Stimulated activated CD8-positive, alpha-beta memory T cell treated with anti-CD3 and anti-CD28 coated beads, Interleukin-2, amount 100 ng/mL, for 1 hour (primary cell): ENCODE results near the gene WDR43.
"Not testable (repeated sequence)": the region's sequence is repeated elsewhere in the genome, so short reads cannot be mapped to it uniquely, and the experiment has no call there.

Experiments used
- DNase-seq, 2 donors: peaks; one replicate each; pipeline ENCODE4 v3.0.0-alpha.2; 2020; ENCODE audit warnings: low read depth in 2 of 2

The WDR43 gene

DNA sequence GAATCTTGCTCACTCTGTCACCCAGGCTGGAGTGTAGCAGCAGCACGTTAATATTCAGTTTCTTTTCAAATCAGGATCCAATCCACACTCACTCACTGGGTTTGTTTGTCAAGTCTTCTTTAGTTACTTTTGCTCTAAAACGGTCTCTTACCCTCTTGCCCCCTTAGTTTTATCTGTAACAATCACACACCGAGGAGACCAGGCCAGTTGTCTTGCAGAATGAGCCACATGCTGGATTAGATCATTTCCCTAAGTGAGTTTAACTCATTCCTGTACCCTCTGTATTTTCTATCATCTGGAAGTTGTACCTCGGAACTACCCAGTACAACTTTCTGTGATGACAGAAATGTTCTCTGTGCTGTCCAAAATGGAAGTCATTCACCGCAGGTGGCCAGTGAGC is 65.9 kb downstream of the WDR43 start:
- DNase-seq = no peak

DNA sequence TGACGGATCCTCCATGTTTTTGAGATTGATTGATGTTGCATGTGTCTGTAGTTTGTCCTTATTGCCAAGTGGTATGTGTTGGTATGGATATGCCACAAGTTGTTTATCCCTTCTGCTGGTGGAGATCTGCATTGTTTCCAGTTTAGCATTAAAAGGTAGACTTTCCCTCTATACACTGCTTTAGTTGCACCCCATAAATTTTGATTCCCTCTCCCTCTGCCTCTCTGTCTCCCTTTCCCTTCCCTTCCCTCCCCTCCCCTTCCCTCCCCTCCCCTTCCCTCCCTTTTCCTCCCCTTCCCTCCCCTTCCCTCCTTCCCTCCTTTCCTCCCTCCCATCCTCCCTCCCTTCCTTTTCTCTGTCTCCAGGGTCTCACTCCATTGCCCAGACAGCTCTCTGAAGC is 68.0 kb downstream of the WDR43 start:
- DNase-seq = no peak

DNA sequence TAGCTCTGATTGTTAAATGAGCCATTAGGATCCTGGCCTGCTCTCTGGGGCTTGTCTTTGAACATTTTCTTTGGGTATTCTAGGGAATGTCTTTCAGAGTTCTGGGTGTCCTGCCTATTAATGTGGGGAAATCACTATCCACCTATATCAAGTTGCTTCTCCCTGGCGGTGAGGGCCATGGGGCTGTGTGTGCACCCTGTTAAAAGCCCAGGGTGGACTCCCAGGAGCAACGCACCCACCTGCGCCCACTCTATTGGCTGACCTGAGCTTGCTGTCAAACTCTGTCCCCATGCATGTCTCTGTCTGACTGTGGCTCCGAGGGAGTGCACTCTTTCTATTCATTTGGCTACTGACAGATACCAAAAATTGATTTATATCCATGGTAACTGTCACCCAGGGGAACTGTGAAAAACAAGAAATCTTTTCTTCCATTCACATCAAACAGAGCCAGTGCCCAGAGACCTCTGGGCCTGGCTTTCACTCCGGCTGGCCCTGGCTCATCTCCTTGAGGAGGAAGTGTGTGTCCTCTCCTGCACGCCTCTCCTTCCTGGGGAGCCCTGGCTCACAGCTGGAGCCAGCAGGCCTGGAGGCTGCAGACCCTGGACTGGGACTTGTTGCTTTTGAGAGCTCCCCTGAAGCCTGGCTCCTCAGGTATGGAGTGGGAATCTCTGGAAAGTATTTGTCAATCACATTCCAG is 76.1 kb downstream of the WDR43 start:
- DNase-seq = no peak

DNA sequence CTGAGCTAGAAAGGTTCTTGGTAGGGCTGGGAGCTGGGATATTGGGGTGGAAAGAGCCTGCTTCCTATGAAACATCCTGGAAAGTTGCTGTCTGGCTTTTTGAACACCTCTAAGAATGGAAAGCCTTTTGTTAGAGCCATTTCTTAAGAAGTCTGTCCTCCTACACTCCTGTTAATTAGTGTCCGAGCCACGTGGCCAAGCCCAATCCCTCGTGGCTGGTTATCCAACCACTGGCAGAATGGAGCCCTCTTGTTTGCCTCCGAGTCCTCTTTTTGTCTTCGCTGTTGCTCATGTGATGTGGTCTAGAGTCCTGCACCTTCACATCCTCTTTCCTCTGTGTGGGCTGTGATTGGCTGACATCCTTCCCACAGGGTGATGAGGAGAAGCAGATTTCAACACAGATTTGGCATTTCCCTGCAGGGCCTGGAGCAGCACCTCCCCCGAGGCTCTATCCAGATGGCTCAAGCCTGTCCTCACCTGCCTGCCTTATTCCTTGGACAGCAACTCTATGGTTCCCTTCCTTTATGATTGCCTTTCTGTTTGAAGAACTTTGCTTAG is 78.4 kb downstream of the WDR43 start:
- no peak for DNase-seq

DNA sequence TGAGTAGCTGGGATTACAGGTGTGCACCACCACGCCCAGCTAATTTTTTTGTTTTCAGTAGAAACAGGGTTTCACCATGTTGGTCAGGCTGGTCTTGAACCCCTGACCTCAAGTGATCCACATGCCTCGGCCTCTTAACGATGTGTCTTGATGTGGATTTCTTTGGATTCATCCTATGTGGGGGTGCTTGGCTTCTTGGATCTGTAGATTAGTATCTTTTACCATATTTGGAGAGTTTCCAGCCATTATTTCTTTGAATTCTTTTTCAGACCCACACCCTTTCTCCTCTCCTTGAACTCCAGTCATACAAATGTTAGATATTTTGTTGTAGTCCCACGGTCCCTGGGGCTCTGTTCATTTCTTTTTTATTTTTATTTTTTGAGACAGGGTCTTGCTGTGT is 79.8 kb downstream of the WDR43 start:
- no peak for DNase-seq

DNA sequence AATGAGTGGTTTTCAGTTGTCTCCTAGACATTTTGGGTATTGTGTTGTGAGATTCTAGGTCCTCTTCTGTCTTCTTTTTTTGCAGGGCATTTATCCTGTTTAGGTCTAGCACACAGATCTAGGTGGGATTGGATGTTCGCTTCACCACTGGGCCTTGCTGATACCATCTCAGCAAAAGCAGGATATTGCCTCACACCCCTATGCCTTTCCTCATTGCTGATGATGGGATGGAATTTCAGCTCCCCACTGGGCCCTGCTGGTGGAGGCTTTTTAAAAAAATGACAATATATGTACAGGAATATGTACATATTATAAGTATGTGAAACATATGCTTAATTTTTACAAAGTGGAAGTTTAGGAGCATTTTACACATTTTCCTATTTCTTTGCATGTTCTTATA is 81.2 kb downstream of the WDR43 start:
- DNase-seq = no peak

DNA sequence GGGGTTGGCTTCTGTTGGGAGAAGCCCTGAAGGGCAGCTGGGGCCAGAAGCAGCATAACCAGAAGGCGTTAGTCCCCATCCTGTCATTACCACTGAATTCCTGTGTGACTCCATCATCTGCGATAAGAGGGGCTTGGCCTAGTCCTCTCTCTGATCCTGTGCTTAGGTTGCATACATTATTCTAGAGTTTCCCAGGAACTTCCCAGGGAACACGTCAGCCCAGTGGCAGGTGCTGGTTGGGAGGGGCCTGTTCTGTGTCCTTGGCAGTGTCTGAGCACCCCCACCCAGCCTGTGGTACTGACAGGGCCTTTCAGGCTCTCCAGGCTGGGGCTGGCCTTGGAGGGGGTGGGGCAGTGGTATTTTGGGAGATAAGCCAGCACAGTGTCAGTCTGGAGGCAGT is 82.1 kb downstream of the WDR43 start:
- DNase-seq = no peak

DNA sequence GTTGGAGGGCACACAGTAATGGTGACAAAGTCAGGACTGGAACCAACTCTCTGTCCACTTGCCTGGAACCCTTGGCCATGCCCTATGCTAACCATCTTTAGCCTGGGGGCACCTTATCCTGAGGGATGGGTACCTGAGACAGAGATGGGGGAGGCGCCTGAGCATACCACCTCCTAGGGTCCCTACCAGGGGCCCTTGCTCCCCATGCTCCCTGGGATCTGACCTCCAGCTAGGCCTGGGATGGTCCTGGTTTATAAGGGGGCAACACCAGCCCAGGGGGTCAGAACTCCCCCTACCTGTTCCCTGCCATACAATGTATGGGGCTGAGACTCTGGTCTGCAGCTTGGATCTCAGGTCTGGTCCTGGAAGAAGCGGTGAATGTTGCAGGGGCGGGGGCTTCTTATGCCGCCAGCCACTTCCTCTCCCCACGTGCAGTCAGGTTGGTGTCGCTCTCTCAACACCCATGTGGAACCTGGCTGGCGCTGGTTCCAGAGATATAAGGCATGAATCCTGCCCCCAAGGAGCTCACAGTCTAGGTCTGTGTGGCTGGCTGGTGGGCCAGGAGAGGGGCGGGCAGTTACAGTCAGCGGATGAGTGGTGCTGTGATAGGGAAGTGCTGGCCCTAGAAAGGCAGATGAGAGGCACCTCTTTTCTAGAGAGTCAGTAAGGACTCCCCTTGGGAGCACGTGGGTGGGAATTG is 82.9 kb downstream of the WDR43 start:
- DNase-seq = no peak

DNA sequence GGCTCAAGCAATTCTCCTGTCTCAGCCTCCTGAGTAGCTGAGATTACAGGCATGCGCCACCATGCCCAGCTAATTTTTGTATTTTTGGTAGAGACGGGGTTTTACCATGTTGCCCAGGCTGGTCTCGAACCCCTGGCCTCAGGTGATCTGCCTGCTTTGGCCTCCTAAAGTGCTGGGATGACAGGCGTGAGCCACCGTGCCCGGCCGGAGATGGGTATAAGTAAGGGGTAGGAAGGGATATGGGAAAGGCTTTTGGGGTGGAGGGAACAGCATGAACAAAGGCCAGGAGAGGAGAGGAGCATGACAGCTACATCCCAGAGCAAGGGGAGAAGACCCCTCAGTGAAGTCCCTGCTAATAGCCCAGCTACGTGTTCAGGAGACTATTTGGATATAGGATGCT is 83.5 kb downstream of the WDR43 start:
- DNase-seq = not testable (repeated sequence)

DNA sequence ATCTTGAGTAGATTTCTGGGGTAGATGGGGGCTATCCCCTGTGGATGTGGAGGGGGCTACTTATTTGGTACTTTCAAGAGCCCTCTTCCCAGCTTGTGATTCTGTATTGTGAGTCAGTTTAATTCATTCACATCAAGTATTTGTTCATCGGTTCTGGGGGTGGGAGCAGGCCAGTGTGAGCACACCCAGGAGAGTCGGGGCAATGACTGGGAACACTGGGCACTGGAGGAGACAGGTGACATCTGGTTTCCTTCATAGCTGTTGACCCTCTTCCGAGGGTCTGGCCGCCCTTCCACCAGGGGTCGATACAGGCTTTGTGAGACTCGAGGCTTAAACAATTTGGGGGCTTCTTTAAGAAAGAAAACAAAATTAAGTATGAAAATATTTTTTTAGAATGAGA is 84.1 kb downstream of the WDR43 start:
- DNase-seq = no peak

DNA sequence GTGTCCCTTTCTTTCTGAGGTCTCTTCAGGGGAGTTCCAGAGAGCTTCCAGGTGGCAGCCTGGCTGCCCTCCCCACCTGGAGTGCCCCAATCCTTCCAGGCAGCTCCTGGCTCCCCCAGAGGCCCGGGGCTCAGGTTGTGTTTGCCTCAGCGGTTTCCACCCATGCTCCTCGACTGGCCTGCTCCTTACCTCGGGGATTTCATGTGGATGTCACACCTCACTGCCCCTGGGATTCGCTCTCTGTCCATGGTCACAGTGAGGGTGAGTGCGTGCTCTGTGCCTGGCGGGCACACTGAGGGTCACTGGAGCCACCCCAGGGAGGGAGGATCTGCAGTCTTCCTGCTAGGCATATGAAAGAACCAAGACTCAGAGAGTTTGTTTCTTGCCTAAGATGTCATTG is 84.6 kb downstream of the WDR43 start:
- DNase-seq = no peak

DNA sequence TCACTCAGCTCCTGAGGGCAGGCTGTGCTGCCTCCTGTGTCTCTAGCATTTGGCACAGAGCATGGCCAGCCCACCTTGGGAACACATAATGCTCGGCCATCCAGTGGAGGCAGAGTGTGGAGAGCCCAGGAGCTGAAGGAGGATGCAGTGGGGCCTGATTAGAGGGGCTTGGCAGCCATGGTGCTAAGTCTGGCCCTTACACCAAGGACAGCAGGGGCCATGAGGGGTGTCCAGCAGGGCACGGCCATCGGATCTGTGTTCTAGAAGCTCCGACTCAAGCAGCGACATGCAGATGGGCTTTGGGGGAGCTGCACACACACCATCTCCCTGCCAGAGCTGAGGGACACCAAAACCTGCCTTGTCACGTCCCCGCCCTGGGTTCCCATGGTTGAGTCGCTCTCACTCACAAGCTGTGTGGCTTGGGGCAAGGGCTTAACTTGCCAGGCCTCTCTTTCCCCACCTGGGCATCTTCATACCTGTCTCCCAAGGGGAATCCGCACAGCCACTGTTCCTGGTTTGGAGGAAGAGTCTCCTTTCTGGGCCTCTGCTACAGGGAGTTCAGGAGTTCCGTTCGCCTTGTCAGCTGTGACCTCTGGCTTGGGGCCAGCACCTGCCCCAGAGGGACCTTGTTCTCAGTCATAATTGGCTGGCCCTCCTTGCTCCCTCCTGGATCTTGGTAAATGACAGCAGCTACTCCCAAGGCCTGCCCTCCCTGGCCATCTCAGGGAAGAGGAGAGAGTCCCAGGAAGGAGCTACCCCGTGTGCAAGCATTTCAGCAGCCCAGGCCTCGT is 85.3 kb downstream of the WDR43 start:
- no peak for DNase-seq

DNA sequence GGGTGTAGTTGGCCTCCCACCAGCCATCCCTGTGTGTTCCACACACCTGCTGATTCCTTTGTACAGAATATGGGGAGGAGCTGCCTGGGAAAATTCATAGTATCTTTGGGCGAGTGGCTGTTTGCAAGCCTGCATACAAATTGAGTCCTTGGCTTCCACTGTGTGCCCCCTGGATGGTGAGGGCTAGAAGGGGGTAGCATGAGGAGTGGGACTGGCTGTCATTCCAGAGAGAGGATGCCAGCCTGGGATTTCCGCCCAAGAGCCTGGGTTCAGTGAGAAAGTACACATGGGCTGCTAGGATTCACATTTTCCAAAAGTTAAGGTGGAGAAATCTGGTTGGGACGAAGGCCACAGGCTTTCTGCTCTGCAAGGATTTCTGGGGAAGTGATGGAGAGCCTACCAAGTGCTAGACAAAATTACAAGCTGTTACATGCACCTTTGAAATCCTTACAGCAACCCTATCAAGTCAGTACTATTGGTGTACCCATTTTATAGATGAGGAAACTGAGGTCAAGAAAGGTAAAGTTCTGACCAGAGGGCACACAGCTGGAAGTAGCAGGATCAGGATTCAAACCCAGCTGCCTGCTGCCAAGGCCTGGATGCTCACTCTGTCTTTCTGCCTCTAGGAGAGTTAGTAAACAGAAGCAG is 86.0 kb downstream of the WDR43 start:
- no peak for DNase-seq

DNA sequence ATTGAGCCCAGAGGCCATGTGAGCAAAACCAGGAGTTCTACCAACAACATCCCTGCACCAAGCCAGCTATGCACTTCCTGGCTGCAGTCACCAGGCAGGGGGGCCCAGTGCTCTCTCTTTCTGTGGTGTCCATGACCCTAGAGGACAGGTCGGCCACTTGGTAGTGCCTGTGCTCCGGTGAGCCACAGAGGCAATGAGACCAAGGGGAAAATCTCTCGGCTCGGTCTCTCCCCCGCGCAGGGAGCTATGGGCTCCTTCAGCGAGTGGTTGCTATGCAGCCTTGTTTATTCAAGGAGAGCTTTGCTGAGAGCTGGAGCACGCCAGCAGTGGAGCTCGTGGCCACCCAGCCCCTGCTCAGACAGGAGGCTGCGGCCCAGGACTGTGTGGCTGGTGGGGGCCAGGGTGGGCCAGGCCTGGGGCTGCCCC is 86.6 kb downstream of the WDR43 start, which contains the start of gene TOGARAM2:
Gene TOGARAM2, plus strand, starts transcription at position 283 of the 426 bp plus-strand sequence. CDS start 13,537 bp downstream, outside the sequence.
- no peak for DNase-seq

DNA sequence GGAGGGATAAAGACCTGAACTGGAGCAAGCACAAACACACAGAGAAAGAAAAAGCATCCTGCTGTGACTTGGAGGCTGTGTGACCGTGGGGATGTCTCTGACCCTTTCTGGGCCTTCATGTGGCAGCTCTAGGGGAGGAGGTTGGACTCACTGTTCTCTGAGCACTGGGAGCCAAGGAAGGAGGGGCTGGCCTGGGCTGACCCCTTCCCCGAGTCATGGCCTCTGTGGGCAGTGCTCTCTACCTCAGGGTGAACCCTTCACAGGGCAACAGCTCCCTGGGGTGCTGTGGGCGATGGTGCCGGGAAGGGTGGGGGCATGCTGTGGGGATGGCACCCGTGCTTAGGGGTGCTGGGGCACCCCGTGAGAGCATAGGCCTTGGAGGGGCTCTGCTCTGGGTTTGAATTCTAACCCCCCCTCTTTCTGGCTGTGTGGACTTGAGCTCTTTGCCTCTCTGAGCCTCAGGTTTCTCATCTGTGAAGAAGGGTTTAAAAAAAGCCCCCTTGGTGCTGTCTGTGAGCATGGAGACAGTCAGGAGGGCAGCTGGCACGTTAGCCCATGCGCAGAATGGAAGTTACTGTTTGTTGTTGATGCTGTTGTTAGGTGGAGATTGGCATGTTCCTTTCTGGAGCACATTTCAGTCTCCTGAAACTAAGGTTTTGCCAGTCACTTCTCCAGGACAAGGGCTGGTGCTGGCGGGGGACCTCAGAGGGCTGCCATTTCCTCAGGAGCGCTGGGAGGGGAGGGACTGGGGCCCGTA is 87.3 kb downstream of the WDR43 start:
- DNase-seq = no peak

DNA sequence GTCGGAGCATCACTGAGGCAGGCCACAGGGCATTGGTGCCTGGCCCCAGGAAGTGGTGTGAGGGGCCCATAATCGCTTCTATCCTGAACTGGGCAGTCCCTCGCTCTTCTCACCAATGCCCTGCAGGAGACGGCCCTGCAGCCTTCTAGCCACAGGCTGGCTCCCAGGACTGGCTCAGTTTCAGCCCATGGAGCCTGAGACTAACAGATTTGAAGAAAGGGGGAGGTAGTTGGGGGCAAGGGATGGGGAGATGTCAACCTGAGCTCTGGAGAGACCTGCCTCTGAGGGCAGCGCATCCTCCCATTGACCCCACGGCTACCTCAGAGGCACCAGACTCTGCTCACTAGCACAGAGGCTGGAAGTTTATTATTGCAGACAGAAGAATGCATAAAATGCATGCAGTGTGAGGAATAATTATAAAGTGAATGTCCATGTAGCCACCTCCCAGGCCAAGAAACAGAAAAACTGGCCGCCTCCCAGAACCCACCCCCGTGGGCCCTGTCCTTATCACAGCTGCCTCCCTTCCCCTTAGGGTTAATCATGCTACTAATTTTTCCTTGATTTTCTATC is 88.0 kb downstream of the WDR43 start:
- DNase-seq = no peak

DNA sequence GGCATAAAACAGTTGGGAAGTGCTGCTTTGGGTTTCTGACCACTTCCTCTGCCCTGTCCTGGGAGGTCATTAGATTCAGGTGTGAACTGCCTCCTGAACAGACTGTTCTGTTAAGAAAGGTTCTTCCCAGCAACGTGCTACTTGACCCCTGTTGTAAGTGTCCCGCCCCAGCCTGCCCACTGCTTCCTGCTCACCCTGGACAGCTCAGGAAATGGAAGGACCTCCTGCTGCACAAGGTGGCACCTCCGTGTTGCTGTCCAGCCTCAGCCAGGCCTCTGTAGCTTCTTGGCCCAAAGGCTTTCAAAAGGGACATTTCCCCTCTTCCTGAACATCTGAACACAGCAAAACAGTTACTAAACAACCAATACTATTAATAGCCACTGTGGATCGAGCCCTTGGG is 92.0 kb downstream of the WDR43 start:
- DNase-seq = no peak

DNA sequence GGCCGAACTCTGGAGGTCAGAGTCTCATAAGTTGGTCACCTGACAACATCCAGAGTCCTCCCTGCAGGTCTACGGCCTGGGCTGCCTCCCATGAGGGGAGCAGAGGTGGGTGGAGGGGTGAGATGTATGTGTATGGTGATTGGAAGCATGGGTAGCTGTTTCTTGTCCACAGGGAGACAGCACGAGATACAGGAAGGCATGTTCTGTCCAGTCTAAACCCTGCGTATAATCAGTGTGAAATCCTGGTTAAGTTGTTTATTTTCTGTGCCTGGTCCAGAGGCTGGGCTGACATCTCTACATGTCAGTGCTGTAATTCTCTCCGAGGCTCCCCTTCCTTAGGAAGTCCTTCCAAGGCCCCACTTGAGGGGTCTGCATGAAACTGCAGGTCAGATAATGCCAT is 95.5 kb downstream of the WDR43 start:
- DNase-seq = no peak

DNA sequence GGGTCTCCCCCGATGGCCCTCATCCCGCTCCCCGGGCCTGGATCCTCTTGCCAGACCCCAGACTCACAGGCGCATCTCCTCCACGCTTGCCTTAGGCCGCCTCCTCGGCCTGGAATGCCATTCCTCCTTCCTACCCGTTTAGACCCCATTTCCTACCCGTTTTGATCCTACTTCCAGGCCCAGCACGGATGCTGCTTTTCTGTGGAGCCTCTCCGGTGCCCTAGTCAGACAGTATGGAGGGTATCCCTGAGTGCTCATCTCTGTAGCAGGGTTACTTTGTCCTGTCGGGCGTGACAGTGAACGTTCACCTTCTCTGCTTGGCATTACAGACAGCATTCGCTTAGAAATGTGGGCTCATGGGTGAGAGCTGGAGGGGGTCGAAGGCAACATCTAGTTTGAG is 96.0 kb downstream of the WDR43 start:
- DNase-seq = no peak

DNA sequence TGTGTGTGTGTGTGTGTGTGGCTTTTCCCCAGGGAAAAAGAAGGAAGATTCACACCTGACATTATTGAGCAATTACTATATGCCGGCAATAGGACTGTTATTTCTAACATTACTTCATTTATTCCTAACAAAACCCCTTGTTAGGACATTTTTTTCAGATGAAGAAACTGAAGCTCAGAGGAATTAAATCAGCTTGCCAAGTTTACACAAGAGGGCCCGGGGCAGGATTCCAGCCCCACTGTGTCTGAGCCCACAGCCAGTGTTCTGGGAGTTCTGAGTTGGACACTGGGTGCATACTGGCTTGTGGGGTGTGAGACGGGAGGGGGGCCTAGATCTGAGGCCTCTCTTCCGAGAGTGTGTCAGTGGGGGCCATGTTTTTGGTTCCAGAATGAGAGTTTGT is 96.6 kb downstream of the WDR43 start:
- DNase-seq = no peak

DNA sequence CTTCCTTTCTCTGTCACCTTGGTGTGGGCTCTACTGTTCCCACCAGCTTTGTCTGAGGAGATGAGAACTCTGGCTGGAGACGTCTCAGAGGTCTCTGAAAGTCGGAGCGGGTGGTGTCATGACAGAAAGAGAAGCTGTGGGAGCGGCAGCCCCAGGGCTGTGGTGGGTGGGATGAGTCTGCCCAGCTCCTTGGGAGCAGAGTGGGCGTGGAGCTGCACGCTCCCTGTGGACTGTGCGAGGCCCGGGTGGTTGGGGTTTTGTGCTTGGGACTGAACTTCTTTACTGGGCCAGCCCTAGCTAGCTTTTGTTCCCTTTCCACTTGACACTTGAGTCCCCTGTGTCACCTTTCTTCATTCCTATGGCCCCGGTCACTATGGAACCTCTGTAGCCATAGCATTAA is 97.0 kb downstream of the WDR43 start:
- no peak for DNase-seq
